Fibroblast of skin of abdomen (primary cell): ENCODE data around the gene OR4E2.
A peak's percentile ranks its signal among the peaks of the same experiment; 100 is the strongest.
"Not testable (repeated sequence)": the region's sequence is repeated elsewhere in the genome, so short reads cannot be mapped to it uniquely, and the experiment has no call there.

ENCODE experiments used
- DNase-seq: peaks from one replicate; pipeline ENCODE4 v3.0.0-alpha.2; 2013

OR4E2 gene

DNA sequence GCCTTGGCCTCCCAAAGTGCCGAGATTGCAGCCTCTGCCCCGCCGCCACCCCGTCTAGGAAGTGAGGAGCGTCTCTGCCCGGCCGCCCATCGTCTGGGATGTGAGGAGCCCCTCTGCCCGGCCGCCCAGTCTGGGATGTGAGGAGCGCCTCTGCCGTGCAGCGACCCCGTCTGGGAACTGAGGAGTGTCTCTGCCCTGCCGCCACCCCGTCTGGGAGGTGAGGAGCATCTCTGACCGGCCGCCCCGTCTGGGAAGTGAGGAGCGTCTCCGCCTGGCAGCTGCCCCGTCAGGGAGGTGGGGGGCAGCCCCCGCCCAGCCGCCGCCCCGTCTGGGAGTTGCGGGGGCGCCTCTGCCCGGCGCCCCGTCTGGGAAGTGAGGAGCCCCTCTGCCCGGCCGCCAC is 44.0 kb downstream of the OR4E2 start:
- DNase-seq = not testable (repeated sequence)

DNA sequence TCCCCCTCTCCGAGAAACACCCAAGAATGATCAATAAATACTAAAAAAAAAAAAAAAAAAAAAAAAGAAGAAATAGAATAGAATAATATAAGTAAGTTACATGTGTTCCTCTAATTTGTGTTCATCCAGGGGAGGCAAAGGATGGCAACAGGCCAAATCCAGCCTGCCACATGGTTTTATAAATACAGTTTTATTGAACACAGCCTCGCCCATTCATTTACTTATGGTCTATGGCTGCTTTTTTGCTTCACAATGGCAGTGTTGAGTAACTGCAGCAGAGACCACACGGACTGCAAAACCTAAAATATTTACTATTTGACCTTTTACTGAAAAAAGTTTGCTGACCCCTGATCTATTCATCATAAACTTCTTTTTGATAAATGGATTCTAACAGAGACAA is 44.9 kb downstream of the OR4E2 start:
- not testable (repeated sequence) for DNase-seq

DNA sequence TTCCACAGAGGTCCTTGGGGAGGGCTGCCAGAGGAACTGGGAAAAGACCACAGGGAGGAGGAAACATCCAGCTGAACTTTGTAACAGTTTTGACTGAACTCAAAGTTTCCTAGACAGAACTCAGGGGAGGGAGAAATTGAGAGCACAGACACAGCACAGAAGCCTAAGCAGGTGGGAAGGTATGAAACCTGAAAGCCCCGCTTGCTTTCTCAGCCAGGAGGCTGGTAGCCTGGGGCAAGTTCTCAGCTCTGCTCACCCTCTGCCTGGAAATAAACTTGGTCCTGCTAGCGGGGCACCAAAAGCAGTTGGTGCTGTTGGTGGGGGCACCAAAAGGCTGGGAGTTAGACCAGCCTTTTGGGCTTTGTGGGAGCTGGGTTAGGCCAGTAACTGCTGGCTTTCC is 45.9 kb downstream of the OR4E2 start:
- no peak for DNase-seq

DNA sequence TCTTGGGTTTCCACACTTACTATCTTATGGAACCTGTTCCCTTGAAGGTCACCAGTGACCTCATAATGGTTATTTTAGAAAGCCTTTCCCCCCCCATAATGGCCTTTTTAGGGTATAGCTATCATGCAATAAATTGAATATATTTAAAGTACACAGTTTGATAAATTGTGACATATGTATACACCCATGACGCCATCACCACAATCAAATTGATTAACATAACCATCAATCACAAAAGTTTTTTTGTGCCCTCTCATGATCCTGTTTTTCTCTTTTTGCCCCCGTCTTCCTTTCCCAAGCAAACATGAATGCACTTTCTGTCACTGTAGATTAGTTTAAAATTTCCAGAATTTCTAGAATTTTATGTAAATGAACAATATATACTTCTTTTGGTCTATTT is 48.7 kb downstream of the OR4E2 start:
- DNase-seq = no peak

DNA sequence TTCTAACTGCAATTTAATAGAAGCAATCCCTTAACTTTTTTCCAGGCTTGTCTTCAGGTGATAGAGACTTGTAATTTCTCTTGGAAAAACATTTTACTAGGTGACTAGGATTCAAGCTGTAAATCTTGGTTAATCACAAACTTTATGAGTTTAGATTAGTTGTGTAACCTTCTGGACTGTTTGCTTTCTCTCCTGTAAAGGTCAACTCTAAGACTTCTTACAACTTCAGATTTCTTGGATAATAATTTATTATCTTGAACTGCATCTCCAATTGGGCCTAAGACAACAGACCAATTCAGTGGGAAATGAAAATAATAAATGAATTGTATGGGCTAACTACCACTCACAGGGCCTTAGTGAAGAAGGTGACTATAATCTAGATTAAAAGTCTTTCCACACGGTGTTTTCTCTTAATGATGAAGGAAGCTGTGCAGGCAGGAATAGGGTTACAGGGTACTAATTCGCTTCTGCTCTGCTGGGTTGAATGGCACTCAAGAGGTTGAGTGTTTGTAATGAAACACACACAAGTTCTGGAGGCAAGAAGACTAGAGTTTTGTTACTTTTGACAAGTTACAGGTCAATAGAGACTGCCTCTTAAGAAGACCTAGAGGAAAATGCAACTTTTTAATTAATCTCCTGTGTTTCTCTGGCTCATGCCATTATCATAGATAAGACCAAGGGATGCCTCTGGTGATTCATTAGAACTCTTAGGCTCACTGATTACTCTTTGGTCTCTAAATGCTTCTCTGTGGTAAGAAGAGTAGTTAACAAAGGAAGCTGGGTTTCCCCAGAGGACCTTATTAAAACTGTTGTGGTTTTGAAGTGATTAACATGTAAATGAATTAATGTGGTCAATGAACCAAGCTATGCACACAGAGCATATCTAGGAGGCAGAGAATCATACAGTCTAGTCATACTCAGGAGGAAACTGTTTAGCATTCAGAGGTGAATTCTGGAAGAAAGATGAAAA is 50.0 kb downstream of the OR4E2 start:
- DNase-seq = no peak

DNA sequence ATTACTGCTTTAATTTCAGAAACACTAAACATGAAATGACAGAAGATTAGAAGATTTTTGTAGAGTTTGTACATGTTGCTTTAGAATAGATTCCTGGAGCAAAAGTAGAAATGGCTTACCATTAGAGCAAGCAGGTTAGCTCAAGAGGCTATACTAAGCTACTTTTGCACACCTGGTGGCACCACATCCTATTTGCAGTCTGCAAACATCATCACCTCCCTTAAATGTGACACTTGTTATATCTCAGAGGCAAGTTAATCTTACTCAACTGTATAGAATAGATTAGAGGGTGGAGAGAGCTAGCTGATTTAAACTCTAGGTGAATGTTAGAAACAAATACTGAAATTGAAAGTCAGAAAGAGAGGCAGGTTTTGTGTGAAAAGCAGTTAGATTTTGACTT is 50.7 kb downstream of the OR4E2 start:
- no peak for DNase-seq

DNA sequence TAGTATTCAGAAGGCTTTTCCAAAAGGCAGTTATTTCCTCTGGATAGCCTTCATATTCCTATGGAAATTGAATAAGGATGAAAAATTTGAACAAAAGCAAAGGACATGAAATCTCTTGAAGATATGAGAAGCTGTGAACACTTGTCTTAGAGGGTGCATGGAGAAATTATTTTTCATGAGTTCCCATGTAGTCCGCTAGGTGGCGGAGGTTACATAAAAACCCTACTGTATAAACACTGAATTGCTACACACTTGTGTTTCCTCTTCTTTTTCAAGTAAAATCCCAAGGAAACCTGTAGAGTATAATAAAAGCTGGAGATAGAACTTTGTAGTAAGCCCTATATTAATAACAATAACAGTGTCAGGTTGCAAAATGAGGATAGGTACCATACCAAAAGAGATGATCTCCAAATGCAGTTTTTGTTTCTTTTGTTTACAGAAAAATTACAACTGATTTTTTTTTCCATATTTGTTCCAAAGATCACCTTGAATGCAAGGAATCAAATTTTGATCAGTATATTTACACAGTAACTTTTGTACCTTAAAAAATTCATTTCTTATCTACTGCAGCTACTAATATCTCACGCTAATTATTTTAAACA is 57.8 kb downstream of the OR4E2 start:
- peak; percentile 9 for DNase-seq

DNA sequence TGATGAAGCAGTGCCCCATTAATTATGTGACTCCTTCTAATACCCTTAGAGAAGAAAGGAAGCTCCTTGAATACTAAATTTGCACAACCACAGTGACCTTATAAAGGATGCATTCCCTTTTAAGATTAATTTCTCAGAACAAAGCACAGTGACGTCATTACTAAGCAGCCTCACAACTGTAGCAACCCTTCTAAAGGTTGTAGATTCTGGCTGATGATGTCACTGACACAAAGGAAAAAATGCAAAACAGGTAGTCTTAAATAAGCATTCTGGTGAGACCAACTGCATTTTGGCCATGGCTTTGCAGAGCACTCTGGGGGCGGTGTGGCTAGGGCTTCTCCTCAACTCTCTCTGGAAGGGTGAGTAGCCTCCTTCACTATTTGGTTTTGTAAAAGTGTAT is 58.4 kb downstream of the OR4E2 start:
- DNase-seq = no peak

DNA sequence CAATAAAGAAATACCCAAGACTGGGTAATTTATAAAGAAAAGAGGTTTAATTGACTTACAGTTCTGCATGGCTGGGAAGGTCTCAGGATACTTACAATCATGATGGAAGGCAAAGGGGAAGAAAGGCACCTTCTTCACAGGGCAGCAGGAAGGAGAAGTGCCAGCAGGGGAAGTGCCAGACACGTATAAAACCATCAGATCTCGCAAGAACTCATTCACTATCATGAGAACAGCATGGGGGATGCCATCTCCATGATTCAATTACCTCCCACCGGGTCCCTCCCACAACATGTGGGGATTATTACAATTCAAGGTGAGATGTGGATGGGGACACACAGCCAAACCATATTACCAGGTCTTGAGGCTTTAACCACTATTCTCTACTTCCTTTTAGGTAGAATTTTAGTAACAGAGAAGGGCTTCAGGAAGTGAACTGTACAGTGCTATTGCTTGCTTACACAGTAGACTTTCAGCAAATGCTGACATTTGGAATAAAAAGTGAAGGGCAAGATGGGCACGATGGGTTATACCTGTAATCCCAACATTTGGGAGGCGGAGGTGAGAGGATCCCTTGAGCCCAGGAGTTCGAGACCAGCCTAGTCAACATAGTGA is 60.8 kb downstream of the OR4E2 start:
- no peak for DNase-seq
